Heart right ventricle (tissue), 16 donors: Measurements from ENCODE around the gene BGLAP. TPM values are rescaled to one million over a fixed set of nuclear protein-coding genes. Genes with fewer than 3 reads are reported as not detected.

Source experiments
- ATAC-seq, 8 donors: fragments of 200-7000 bp; cut with Tn5 transposase; one replicate each; pipeline ENCODE4 v1.9.1; 2020; ENCODE audit warnings: mild to moderate bottlenecking in 8 of 8, moderate library complexity in 8 of 8, moderate number of reproducible peaks in 1 of 8
- DNase-seq, 2 donors: peaks; one replicate each; pipeline ENCODE4 v3.0.0-alpha.2; 2020
- H3K27ac ChIP-seq, 10 donors: fragments of 200-600 bp; sonication (generic) in 2 of 10; one replicate each; pipeline versions ENCODE4 v1.5.0 to v1.8.0; 2020 to 2022; ENCODE audit warnings: mild to moderate bottlenecking in 3 of 10
- H3K27me3 ChIP-seq, 7 donors: fragments of 200-600 bp; one replicate each; pipeline ENCODE4 v1.8.0; 2021 to 2022; ENCODE audit warnings: mild to moderate bottlenecking in 2 of 7
- H3K36me3 ChIP-seq, 9 donors: fragments of 200-600 bp; sonication (generic) in 1 of 9; one replicate each; pipeline versions ENCODE4 v1.5.0 to v1.8.0; 2020 to 2022; ENCODE audit warnings: mild to moderate bottlenecking in 2 of 9
- H3K4me1 ChIP-seq, 9 donors: fragments of 200-600 bp; sonication (generic) in 1 of 9; one replicate each; pipeline versions ENCODE4 v1.5.0 to v1.8.0; 2020 to 2022; ENCODE audit warnings: mild to moderate bottlenecking in 4 of 9
- H3K4me3 ChIP-seq, 10 donors: fragments of 200-600 bp; sonication (generic) in 2 of 10; one replicate each; pipeline versions ENCODE4 v1.5.0 to v1.8.0; 2020 to 2022; ENCODE audit warnings: mild to moderate bottlenecking in 7 of 10, moderate library complexity in 2 of 10
- H3K9me3 ChIP-seq, 11 donors: fragments of 200-600 bp in 10 of 11; sonication (generic) in 2 of 11; one replicate each; pipeline versions ENCODE4 v1.5.0 to v1.8.0; 2013 to 2022; ENCODE audit warnings: mild to moderate bottlenecking in 2 of 11, control low read depth in 1 of 11, moderate library complexity in 1 of 11
- CTCF ChIP-seq, 9 donors: fragments of 200-600 bp; sonication (generic) in 2 of 9; IDR thresholded peaks; one replicate each; pipeline versions ENCODE4 v1.5.0 to v1.8.0; 2021 to 2022; ENCODE audit warnings: antibody characterized with exemption in 9 of 9, mild to moderate bottlenecking in 5 of 9, moderate library complexity in 1 of 9
- WGBS, 2 donors: extraction: QIAGEN DNeasy Blood & Tissue Kit; methylation state at CpG; one replicate each; pipeline ENCODE4 v1.1.7; 2013; ENCODE audit warnings: inconsistent platforms in 1 of 2; 5-methylcytosine and 5-hydroxymethylcytosine counted together
- intact Hi-C, 10 donors: fragments of 100-400 bp; cut with DNase I; formaldehyde crosslinking; loops; one replicate each; pipeline versions ENCODE4 v1.11.1 to v1.14.2; 2022
- polyA plus RNA-seq, 2 donors: library from polyadenylated mRNA; stranded (reverse); fragments of 200-250 nt; gene quantifications; one replicate each; pipeline ENCODE4 v1.2.3, GENCODE V29; 2013
- total RNA-seq, 10 donors: library from RNA; stranded (reverse); fragmentation: NEBNext Ultra II Directional in 3 of 10; extraction: Animal tissue kit (Norgen Biotek cat#: 25700) in 3 of 10; gene quantifications; one replicate each; pipeline versions ENCODE4 v1.2.1 to v1.2.4, GENCODE V29; 2021 to 2023
- donor health status: Arrhythmogenic right ventricular cardiomyopathy.
- donor health status: ischemic (EF 13 %, LVEDD 7.1; RV severe dilation, severe dysfunction).
- donor health status: healthy with polysubstance abuse.
- donor health status: DM: no; HTN: yes; CAD: no.
- donor health status: DM: no; HTN: no; CAD: no.
- donor health status: ischemic (EF 25% LVEDD 6.9; RV normal size, moderate dysfunction).
- donor health status: ischemic (EF 25% LVEDD 5.7; RV mildly dilated, moderate dysfunction).
- donor health status: healthy.
- donor health status: DM: yes; HTN: yes; CAD: no.
- donor health status: Ischemic cardiomyopathy.
- donor health status: ischemic (EF 35%, LVEDD 5.7; RV mildly dilated, moderate dysfunction).
- donor health status: nonischemic (EF 11% LVEDD 7.7; RV severe dilation, severe dysfunction).
- donor health status: DM: yes; HTN: yes; CAD: no.
- donor health status: PGD.
- donor health status: ischemic (EF 29% LVEDD 5.4; RV normal size, mild dysfunction).
- donor health status: nonischemic (EF 23%, LVEDD 6.1; RV moderate dilation, normal function).

BGLAP gene
- total and polyA plus RNA-seq, 12 donors, result 0.30 to 1.3 (median 0.52) TPM; not detected in 3

DNA sequence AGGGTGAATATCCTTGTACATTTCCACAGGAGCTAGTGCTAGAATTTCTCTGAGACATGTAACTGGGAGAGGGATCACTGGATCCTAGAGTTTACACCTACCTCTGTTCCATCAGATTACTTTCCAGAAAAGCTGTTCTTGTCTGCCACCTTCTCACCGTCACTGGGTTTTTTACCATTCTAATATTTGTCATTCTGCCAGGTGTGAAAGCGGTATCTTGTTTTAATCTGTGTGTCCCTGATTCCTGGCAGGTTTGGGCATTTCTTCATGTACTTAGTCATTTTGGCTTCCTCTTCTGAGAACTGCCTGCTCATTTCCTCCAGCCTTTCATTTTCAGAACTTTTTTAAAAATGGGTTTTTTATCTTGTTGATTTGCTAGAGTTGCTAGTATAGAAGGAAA lies 24.1 kb upstream of the BGLAP start:
- no peaks in the 10 kb centered on the region for H3K27me3 ChIP-seq
- 55 to 60% methylated on average over 2 of the region's 2 CpGs for WGBS, 2 donors
- peaks cover 0 to 55% (median 19%) of the 10 kb centered on the region in 9 donors for H3K36me3 ChIP-seq
- H3K9me3 ChIP-seq, result no peaks in the 10 kb centered on the region
- peak overlapping the region in 5 of 10 donors; percentile 28 to 89 (median 36) for H3K27ac ChIP-seq
- DNase-seq (no peak), ATAC-seq (no peak)
- peaks cover 3 to 43% (median 29%) of the 10 kb centered on the region in 9 donors for H3K4me1 ChIP-seq
- H3K4me3 ChIP-seq, result peak overlapping the region in 1 of 10 donors; percentile 5
- intact Hi-C loops, result no loop called here
- no peak for TF ChIP-seq CTCF (IDR thresholded peaks at IDR 0.05)

- Histone ChIP-seq H3K4me3 (no peak overlapping the region), H3K27ac (no peak overlapping the region), H3K36me3 (peaks cover 0 to 61% (median 31%) of the 10 kb centered on the region in 9 donors), H3K27me3 (no peaks in the 10 kb centered on the region), H3K9me3 (no peaks in the 10 kb centered on the region), H3K4me1 (peaks cover 0 to 30% (median 12%) of the 10 kb centered on the region in 9 donors)
- intact Hi-C loops, result loop anchor here in 1 of 10 donors (5.0 kb wide), 1 partner anchor 73 kb away; no protein-coding TSS in a partner anchor
- no peak for TF ChIP-seq CTCF (IDR thresholded peaks at IDR 0.05)
- WGBS, 2 donors, result 97 to 99% methylated on average over 9 of the region's 9 CpGs
- no peak for DNase-seq
- ATAC-seq, result no peak
These were observed 21.8 kb upstream of the BGLAP start for GRCh38 chr1:156220226-156220625.

GRCh38 chr1:156221986-156222692 lies 19.8 kb upstream of the BGLAP start:
- Histone ChIP-seq H3K4me3 (no peak overlapping the region), H3K36me3 (peaks cover 0 to 70% (median 31%) of the 10 kb centered on the region in 9 donors), H3K9me3 (no peaks in the 10 kb centered on the region), H3K4me1 (peaks cover 0 to 27% (median 12%) of the 10 kb centered on the region in 9 donors), H3K27ac (no peak overlapping the region), H3K27me3 (no peaks in the 10 kb centered on the region)
- intact Hi-C loops, result loop anchor here in 2 of 10 donors (2.0 to 5.0 kb wide), 2 partner anchors 75 kb away; no protein-coding TSS in a partner anchor
- 93 to 94% methylated on average over 13 of the region's 13 CpGs for WGBS, 2 donors
- no peak for ATAC-seq
- no peak for DNase-seq
- TF ChIP-seq CTCF (IDR thresholded peaks at IDR 0.05), result no peak

- Histone ChIP-seq H3K4me3 (no peak overlapping the region), H3K9me3 (no peaks in the 10 kb centered on the region), H3K36me3 (peaks cover 0 to 92% (median 38%) of the 10 kb centered on the region in 9 donors), H3K27ac (peak overlapping the region in 3 of 10 donors; percentile 3 to 15 (median 9)), H3K27me3 (no peaks in the 10 kb centered on the region), H3K4me1 (peaks cover 0 to 9% (median 4%) of the 10 kb centered on the region in 9 donors)
- DNase-seq, result no peak
- TF ChIP-seq CTCF (IDR thresholded peaks at IDR 0.05), result peak in 1 of 9 donors; percentile 5
- no peak for ATAC-seq
- intact Hi-C loops, result loop anchor here (1.0 to 5.0 kb wide), 7 partner anchors 79 to 135 kb away; no protein-coding TSS in a partner anchor
- WGBS, 2 donors, result 8 to 19% methylated on average over 2 of the region's 2 CpGs
These were observed 16.3 kb upstream of the BGLAP start for GRCh38 chr1:156225677-156226014.
